D721Med (cell line): ENCODE results near the gene TTLL5.

Experiments used
- DNase-seq: peaks from one replicate; pipeline ENCODE4 v3.0.0; 2011; ENCODE audit warnings: low spot score; ENCODE audit not compliant: insufficient read length
- FAIRE-seq: peaks from 2 replicates; lab custom pipeline; 2011; peaks lifted over from hg19 to GRCh38; lab: Jason Lieb, UNC
- TF ChIP-seq, protein P1 (sequence below): IDR thresholded peaks from 2 replicates; pipeline ENCODE4 v1.5.1; 2012; ENCODE audit warnings: mild to moderate bottlenecking, control low read depth; ENCODE audit not compliant: insufficient read depth; ENCODE audit errors: missing control alignments

Gene TTLL5

GRCh38 chr14:75709207-75709812, 48.3 kb downstream of the TTLL5 start:
- DNase-seq (peak; percentile 21), FAIRE-seq (peak; percentile 91)
- TF ChIP-seq, protein P1, sequence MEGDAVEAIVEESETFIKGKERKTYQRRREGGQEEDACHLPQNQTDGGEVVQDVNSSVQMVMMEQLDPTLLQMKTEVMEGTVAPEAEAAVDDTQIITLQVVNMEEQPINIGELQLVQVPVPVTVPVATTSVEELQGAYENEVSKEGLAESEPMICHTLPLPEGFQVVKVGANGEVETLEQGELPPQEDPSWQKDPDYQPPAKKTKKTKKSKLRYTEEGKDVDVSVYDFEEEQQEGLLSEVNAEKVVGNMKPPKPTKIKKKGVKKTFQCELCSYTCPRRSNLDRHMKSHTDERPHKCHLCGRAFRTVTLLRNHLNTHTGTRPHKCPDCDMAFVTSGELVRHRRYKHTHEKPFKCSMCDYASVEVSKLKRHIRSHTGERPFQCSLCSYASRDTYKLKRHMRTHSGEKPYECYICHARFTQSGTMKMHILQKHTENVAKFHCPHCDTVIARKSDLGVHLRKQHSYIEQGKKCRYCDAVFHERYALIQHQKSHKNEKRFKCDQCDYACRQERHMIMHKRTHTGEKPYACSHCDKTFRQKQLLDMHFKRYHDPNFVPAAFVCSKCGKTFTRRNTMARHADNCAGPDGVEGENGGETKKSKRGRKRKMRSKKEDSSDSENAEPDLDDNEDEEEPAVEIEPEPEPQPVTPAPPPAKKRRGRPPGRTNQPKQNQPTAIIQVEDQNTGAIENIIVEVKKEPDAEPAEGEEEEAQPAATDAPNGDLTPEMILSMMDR: peak; percentile 90

DNA sequence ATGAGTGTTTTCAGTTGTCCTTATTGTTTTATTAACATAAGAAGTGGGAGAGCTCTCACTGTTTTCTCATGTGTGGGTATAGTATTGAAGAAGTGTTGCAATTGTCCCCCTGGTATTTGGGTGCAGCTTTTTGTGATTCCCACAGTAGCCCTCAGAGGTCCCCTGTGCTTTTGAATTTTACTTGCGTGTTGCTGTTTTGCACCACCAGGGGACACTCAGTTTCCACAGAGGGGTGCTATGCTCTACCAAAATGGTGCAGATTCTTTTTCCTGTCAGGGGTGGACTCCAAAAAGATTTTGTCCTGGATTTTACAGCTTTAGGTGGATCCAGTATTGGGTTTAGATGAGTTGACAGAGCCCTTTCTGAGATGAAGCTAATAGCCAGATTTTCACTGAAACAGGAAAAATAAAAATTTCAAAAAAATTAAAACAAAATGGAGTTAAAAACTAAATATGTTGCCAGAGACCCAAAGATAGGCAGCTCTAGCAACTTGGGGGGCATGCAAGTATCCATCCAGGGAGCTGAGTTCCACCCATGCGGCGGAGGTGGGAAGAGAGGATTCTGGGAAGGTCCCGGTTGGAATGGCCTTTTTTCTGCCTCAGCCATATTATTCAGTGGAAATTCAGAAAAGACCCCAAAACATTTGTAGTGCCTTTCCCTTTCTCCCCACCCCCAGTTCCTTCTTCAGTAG, 50.2 kb downstream of the TTLL5 start:
- TF ChIP-seq, protein P1: peak; percentile 84
- no peak for DNase-seq
- FAIRE-seq: peak; percentile 86

GRCh38 chr14:75711796-75712211, 50.8 kb downstream of the TTLL5 start:
- peak; percentile 32 for FAIRE-seq
- TF ChIP-seq, protein P1: no peak
- DNase-seq: peak; percentile 21

GRCh38 chr14:75714991-75715390, 53.9 kb downstream of the TTLL5 start:
- FAIRE-seq (no peak), DNase-seq (no peak)
- TF ChIP-seq, protein P1: no peak

DNA sequence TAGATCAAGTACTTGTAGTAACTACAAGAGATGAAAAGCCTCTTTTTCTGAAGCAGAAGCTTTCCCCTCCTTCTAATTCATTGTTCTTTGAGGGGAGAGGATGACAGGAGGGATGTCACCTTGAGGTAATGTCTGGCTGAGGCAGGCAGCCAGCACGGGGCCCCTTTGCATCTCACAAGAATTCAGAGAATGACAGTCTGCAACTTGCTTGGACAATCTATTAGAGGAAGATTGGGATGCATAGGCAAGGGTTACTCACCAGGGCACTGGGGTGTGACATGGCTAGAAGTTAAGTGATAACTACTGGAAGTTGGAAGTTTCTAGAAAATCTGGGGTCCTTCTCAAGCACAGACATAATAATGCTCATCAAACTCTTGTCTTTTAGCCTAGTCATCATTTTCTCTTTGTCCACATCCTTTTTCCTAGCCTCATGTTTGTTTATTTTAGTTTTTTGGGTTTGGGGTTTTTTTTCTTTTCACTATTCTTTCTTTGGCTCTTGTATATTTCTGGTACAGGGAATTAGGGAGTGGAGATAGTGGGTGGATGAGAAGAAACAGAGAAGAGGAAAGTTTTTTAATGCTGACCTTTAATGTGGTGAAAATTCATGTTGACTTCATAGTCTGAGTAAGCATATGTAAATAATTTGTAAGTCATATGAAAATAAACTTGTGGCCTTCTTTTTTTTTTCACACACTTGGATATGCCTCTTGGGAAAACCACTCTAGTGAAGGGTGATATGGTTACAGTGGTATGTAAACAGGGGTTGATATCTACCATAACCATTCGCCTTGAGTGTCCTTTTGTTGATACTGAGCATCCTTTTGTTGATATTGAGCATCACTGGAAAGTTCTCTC, 55.1 kb downstream of the TTLL5 start:
- no peak for DNase-seq
- TF ChIP-seq, protein P1: no peak
- no peak for FAIRE-seq

- FAIRE-seq: no peak
- TF ChIP-seq, protein P1: no peak
- no peak for DNase-seq
These were observed 56.7 kb downstream of the TTLL5 start for GRCh38 chr14:75717729-75718128.
